Measurements from ENCODE around the gene RUNX2. TPM values are rescaled to one million over a fixed set of nuclear protein-coding genes. Genes with fewer than 3 reads are reported as not detected.

Gene RUNX2
- total RNA-seq, 1 donor from 2014 or later = not detected

GRCh38 chr6:45419571-45420082 is 91.5 kb downstream of the RUNX2 start:
- TF ChIP-seq CTCF (IDR thresholded peaks at IDR 0.05; ENCODE audit: partially characterized antibody, unreplicated experiment) = no peak
- no peak overlapping the region for H3K27ac Mint-ChIP-seq (ENCODE audit: unreplicated experiment)
- DNase-seq = peak; percentile 53
- peaks cover 10% of the 10 kb centered on the region for H3K9me3 Mint-ChIP-seq (ENCODE audit: unreplicated experiment)
- peaks cover 15% of the 10 kb centered on the region for H3K4me1 Mint-ChIP-seq (ENCODE audit: low read depth, unreplicated experiment)
- H3K36me3 Mint-ChIP-seq (ENCODE audit: unreplicated experiment) = no peaks in the 10 kb centered on the region
- H3K4me3 Mint-ChIP-seq (ENCODE audit: unreplicated experiment) = peak overlapping the region; percentile 78
- peaks cover 17% of the 10 kb centered on the region for H3K27me3 Mint-ChIP-seq (ENCODE audit: unreplicated experiment)

- no peak overlapping the region for H3K27ac Mint-ChIP-seq (ENCODE audit: unreplicated experiment)
- peaks cover 19% of the 10 kb centered on the region for H3K27me3 Mint-ChIP-seq (ENCODE audit: unreplicated experiment)
- H3K9me3 Mint-ChIP-seq (ENCODE audit: unreplicated experiment) = peaks cover 10% of the 10 kb centered on the region
- no peak for DNase-seq
- H3K4me1 Mint-ChIP-seq (ENCODE audit: low read depth, unreplicated experiment) = peaks cover 15% of the 10 kb centered on the region
- H3K36me3 Mint-ChIP-seq (ENCODE audit: unreplicated experiment) = no peaks in the 10 kb centered on the region
- H3K4me3 Mint-ChIP-seq (ENCODE audit: unreplicated experiment) = peak overlapping the region; percentile 78
- TF ChIP-seq CTCF (IDR thresholded peaks at IDR 0.05; ENCODE audit: partially characterized antibody, unreplicated experiment) = no peak
Measured at GRCh38 chr6:45420083-45420908, 92.2 kb downstream of the RUNX2 start.

- no peak for TF ChIP-seq CTCF (IDR thresholded peaks at IDR 0.05; ENCODE audit: partially characterized antibody, unreplicated experiment)
- H3K36me3 Mint-ChIP-seq (ENCODE audit: unreplicated experiment) = no peaks in the 10 kb centered on the region
- peaks cover 10% of the 10 kb centered on the region for H3K9me3 Mint-ChIP-seq (ENCODE audit: unreplicated experiment)
- no peak for DNase-seq
- H3K27ac Mint-ChIP-seq (ENCODE audit: unreplicated experiment) = no peak overlapping the region
- peak overlapping the region; percentile 92 for H3K4me3 Mint-ChIP-seq (ENCODE audit: unreplicated experiment)
- H3K27me3 Mint-ChIP-seq (ENCODE audit: unreplicated experiment) = peaks cover 19% of the 10 kb centered on the region
- peaks cover 15% of the 10 kb centered on the region for H3K4me1 Mint-ChIP-seq (ENCODE audit: low read depth, unreplicated experiment)
Measured at GRCh38 chr6:45420909-45421708, 93.0 kb downstream of the RUNX2 start.

- H3K36me3 Mint-ChIP-seq (ENCODE audit: unreplicated experiment) = no peaks in the 10 kb centered on the region
- no peak for TF ChIP-seq CTCF (IDR thresholded peaks at IDR 0.05; ENCODE audit: partially characterized antibody, unreplicated experiment)
- peak overlapping the region; percentile 92 for H3K4me3 Mint-ChIP-seq (ENCODE audit: unreplicated experiment)
- no peak overlapping the region for H3K27ac Mint-ChIP-seq (ENCODE audit: unreplicated experiment)
- DNase-seq = peak; percentile 58
- peaks cover 10% of the 10 kb centered on the region for H3K9me3 Mint-ChIP-seq (ENCODE audit: unreplicated experiment)
- H3K27me3 Mint-ChIP-seq (ENCODE audit: unreplicated experiment) = peaks cover 19% of the 10 kb centered on the region
- H3K4me1 Mint-ChIP-seq (ENCODE audit: low read depth, unreplicated experiment) = peaks cover 11% of the 10 kb centered on the region
Measured at GRCh38 chr6:45421709-45422502, 93.8 kb downstream of the RUNX2 start.
